Measurements from ENCODE around the gene AKAP13.

AKAP13 gene

GRCh38 chr15:85491691-85492090 lies 111.3 kb downstream of the AKAP13 start:
- no peak for TF ChIP-seq Cebpa-rat (IDR thresholded peaks at IDR 0.05)
- Histone ChIP-seq H4K20me1 (peaks cover 18% of the 10 kb centered on the region; the same call in 1 of the 2 replicates), H3K4me1 (peaks cover 30% of the 10 kb centered on the region), H3K27ac (no peak overlapping the region), H3K4me2 (no peak overlapping the region), H3K9me3 (no peaks in the 10 kb centered on the region), H3K36me3 (peaks cover 13% of the 10 kb centered on the region), H3K27me3 (no peaks in the 10 kb centered on the region), H3K9ac (no peak overlapping the region), H3K4me3 (no peak overlapping the region)

DNA sequence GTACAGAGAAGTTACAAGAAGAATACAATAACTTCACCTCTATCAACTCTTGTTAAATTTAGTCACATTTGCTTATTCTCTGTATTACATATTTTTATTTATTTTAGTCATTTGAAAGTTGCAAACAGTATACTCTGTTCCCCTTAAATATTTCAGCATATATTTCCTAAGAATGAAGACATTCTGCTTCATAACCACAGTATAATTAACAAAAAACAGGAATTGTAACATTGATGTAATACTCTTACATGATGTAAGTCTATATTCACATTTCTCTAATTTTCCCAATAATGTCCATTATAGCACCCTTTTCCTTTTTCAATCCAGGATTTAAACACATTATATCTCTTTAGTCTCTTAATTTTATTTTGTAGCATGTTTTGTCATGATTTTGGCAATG lies 112.0 kb downstream of the AKAP13 start:
- Histone ChIP-seq H3K9ac (no peak overlapping the region), H3K4me2 (no peak overlapping the region), H3K27me3 (no peaks in the 10 kb centered on the region), H3K27ac (no peak overlapping the region), H3K9me3 (no peaks in the 10 kb centered on the region), H4K20me1 (peaks cover 24% of the 10 kb centered on the region; the same call in 1 of the 2 replicates), H3K4me3 (no peak overlapping the region), H3K36me3 (peaks cover 7% of the 10 kb centered on the region), H3K4me1 (peaks cover 30% of the 10 kb centered on the region)
- TF ChIP-seq Cebpa-rat (IDR thresholded peaks at IDR 0.05): no peak

- no peaks in the 10 kb centered on the region for H3K9me3 ChIP-seq
- H4K20me1 ChIP-seq: peaks cover 26% of the 10 kb centered on the region; the same call in 1 of the 2 replicates
- no peak overlapping the region for H3K4me3 ChIP-seq
- H3K9ac ChIP-seq: no peak overlapping the region
- no peaks in the 10 kb centered on the region for H3K27me3 ChIP-seq
- H3K36me3 ChIP-seq: no peaks in the 10 kb centered on the region
- H3K4me1 ChIP-seq: peaks cover 30% of the 10 kb centered on the region
- no peak for TF ChIP-seq Cebpa-rat (IDR thresholded peaks at IDR 0.05)
- no peak overlapping the region for H3K4me2 ChIP-seq
- no peak overlapping the region for H3K27ac ChIP-seq
Measured at GRCh38 chr15:85493260-85493659, 112.9 kb downstream of the AKAP13 start.

DNA sequence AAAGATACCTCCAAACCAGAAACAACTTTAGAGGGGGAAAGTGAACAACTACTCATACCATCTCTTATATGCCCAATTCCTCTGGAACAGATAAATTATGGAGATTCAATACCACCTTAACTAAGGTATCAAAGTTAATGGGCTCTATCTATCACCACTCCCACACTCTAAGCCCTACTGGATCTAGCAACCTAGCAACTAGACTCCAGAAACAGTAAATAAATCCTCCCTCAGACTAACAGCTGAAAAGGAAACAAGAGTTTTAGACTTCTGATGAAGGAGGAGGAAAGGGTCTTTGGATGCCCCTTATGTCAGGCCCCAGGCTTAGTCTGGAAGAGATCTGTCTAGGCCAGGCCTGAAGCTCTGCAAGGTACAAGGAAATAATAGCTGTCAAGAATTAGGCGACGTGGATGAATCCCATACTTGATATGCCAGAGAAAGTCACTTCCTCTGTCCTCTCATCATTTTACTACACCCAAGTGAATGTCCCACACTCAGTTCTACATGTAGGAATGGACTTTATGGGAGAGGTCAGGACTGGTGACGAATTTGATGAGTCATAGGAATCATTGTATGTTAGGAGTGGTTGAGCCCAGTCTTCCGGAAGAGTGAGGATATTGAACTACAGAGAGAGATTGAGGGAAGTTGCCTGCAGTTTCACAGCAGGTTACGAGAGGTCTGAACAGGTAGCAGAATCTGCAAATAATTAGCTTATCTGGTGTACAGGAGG lies 113.8 kb downstream of the AKAP13 start:
- Histone ChIP-seq H3K4me2 (peak overlapping the region; percentile 27; the same call in 1 of the 2 replicates), H3K27me3 (no peaks in the 10 kb centered on the region), H3K9ac (no peak overlapping the region), H3K4me1 (peaks cover 27% of the 10 kb centered on the region), H3K27ac (no peak overlapping the region), H4K20me1 (peaks cover 34% of the 10 kb centered on the region; the same call in 1 of the 2 replicates), H3K9me3 (no peaks in the 10 kb centered on the region), H3K36me3 (no peaks in the 10 kb centered on the region), H3K4me3 (no peak overlapping the region)
- no peak for TF ChIP-seq Cebpa-rat (IDR thresholded peaks at IDR 0.05)

DNA sequence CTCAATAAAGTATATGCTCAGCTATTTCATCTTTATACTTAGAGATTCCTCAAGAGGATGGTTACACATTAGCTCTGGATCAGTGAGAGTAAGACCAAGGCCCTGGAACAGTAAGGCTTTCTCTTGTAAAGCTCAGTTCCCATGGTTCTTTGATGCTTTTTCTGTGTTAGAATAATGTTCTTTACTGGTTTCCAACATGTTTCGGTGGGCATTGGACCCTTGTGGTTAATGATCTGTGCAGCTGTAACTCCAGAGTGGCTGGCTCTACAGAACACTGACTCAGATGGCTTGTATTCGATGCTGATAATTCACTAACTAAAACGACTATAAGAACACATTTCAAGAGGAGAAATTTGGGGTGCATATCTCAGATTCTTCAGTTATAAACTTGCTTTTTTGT lies 114.7 kb downstream of the AKAP13 start:
- no peak for TF ChIP-seq Cebpa-rat (IDR thresholded peaks at IDR 0.05)
- H3K9me3 ChIP-seq: no peaks in the 10 kb centered on the region
- no peaks in the 10 kb centered on the region for H3K27me3 ChIP-seq
- H3K9ac ChIP-seq: no peak overlapping the region
- H3K27ac ChIP-seq: no peak overlapping the region
- H3K4me2 ChIP-seq: peak overlapping the region; percentile 27
- peaks cover 24% of the 10 kb centered on the region for H3K4me1 ChIP-seq
- H3K4me3 ChIP-seq: no peak overlapping the region
- H4K20me1 ChIP-seq: peaks cover 43% of the 10 kb centered on the region; the same call in 1 of the 2 replicates
- no peaks in the 10 kb centered on the region for H3K36me3 ChIP-seq

- Histone ChIP-seq H3K9ac (no peak overlapping the region), H4K20me1 (peaks cover 47% of the 10 kb centered on the region; the same call in 1 of the 2 replicates), H3K36me3 (no peaks in the 10 kb centered on the region), H3K4me1 (peaks cover 24% of the 10 kb centered on the region), H3K4me3 (no peak overlapping the region), H3K27me3 (no peaks in the 10 kb centered on the region), H3K4me2 (peak overlapping the region; percentile 27), H3K9me3 (no peaks in the 10 kb centered on the region), H3K27ac (no peak overlapping the region)
- TF ChIP-seq Cebpa-rat (IDR thresholded peaks at IDR 0.05): no peak
Measured at GRCh38 chr15:85495544-85495943, 115.1 kb downstream of the AKAP13 start.

- Histone ChIP-seq H3K9me3 (no peaks in the 10 kb centered on the region), H3K4me3 (no peak overlapping the region), H3K9ac (no peak overlapping the region), H3K27ac (no peak overlapping the region), H3K36me3 (no peaks in the 10 kb centered on the region), H3K4me2 (no peak overlapping the region), H3K4me1 (peaks cover 24% of the 10 kb centered on the region), H4K20me1 (peaks cover 48% of the 10 kb centered on the region; the same call in 1 of the 2 replicates), H3K27me3 (no peaks in the 10 kb centered on the region)
- TF ChIP-seq Cebpa-rat (IDR thresholded peaks at IDR 0.05): no peak
Measured at GRCh38 chr15:85496151-85496550, 115.7 kb downstream of the AKAP13 start.

DNA sequence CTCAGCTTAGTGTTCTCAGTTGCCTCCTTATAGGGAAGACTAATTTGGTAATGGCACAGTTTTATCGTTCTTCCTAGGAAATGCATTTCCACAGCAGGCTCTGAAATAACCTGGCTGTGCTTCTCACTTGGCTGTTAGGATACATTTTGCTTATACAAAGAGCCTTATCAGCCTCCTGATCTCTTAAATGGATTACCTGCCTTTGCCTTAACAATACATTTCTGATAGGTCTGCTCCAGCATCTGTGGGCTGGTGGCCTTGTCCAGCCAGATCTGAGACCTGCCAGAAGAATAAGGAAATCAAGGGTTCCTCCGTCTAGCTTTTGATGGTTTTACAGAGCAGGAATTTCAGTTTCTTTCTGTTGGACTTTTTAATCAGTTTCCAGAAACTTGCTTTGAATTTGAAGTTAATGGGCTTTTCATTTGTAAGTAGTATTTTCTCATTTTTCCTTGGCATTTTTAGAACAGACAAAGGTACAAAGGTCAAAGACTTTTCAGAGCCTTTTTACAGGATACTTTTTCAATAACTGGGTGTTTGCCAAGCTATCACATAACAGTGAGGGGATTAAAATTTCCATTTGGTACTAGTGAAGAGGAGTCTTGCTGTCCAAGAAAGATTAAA lies 116.3 kb downstream of the AKAP13 start:
- no peak overlapping the region for H3K4me3 ChIP-seq
- H3K9ac ChIP-seq: no peak overlapping the region
- H3K4me1 ChIP-seq: peaks cover 24% of the 10 kb centered on the region
- TF ChIP-seq Cebpa-rat (IDR thresholded peaks at IDR 0.05): no peak
- H3K27me3 ChIP-seq: no peaks in the 10 kb centered on the region
- H3K4me2 ChIP-seq: no peak overlapping the region
- peaks cover 52% of the 10 kb centered on the region; the same call in 1 of the 2 replicates for H4K20me1 ChIP-seq
- H3K27ac ChIP-seq: no peak overlapping the region
- H3K36me3 ChIP-seq: no peaks in the 10 kb centered on the region
- H3K9me3 ChIP-seq: no peaks in the 10 kb centered on the region

- no peaks in the 10 kb centered on the region for H3K27me3 ChIP-seq
- H3K9me3 ChIP-seq: no peaks in the 10 kb centered on the region
- H4K20me1 ChIP-seq: peaks cover 57% of the 10 kb centered on the region; the same call in 1 of the 2 replicates
- H3K4me2 ChIP-seq: no peak overlapping the region
- H3K4me1 ChIP-seq: peaks cover 24% of the 10 kb centered on the region
- TF ChIP-seq Cebpa-rat (IDR thresholded peaks at IDR 0.05): no peak
- H3K27ac ChIP-seq: no peak overlapping the region
- H3K9ac ChIP-seq: no peak overlapping the region
- H3K4me3 ChIP-seq: no peak overlapping the region
- no peaks in the 10 kb centered on the region for H3K36me3 ChIP-seq
Measured at GRCh38 chr15:85497172-85497569, 116.8 kb downstream of the AKAP13 start.

GRCh38 chr15:85498471-85498870 lies 118.1 kb downstream of the AKAP13 start:
- peaks cover 24% of the 10 kb centered on the region for H3K4me1 ChIP-seq

More at GRCh38 chr15:85498471-85498870, 118.1 kb downstream of the AKAP13 start:
- no peak for TF ChIP-seq Cebpa-rat (IDR thresholded peaks at IDR 0.05)
- Histone ChIP-seq H4K20me1 (peaks cover 64% of the 10 kb centered on the region), H3K4me2 (no peak overlapping the region), H3K4me3 (no peak overlapping the region), H3K27ac (no peak overlapping the region), H3K36me3 (no peaks in the 10 kb centered on the region), H3K9me3 (no peaks in the 10 kb centered on the region), H3K9ac (no peak overlapping the region), H3K27me3 (no peaks in the 10 kb centered on the region)

Measured in BLaER1 (cell line).